Adipose tissue (tissue), 3 donors: ENCODE measurements around the gene SLC35C1. TPM values are rescaled to one million over a fixed set of nuclear protein-coding genes. Genes with fewer than 3 reads are reported as not detected.

Experiments
- H3K27ac ChIP-seq: one replicate; pipeline ENCODE4 v1.5.1; 2013; ENCODE audit warnings: low read depth, low read length
- WGBS, 3 donors: extraction: QIAGEN DNeasy Blood & Tissue Kit; methylation state at CpG; one replicate each; pipeline ENCODE4 v1.1.7; 2013; 5-methylcytosine and 5-hydroxymethylcytosine counted together
- polyA plus RNA-seq, 3 donors: library from polyadenylated mRNA; stranded (reverse); fragments of 200-250 nt; gene quantifications; one replicate each; pipeline ENCODE4 v1.2.3, GENCODE V29; 2013
- donor health status: healthy with polysubstance abuse.
- donor health status: Bipolar disorder and iron deficiency.
- donor health status: healthy.

The SLC35C1 gene
- polyA plus RNA-seq, 3 donors, result 10.4 to 52.0 (median 15.4) TPM

- no peak overlapping the region for H3K27ac ChIP-seq
- WGBS, 3 donors, result 58 to 85% (median 83%) methylated on average over 9 of the region's 9 CpGs
Observed at GRCh38 chr11:45777127-45777969, 27.6 kb upstream of the SLC35C1 start.

GRCh38 chr11:45778341-45778740 lies 26.6 kb upstream of the SLC35C1 start:
- WGBS, 3 donors, result 85 to 97% (median 94%) methylated on average over 6 of the region's 6 CpGs
- no peak overlapping the region for H3K27ac ChIP-seq

GRCh38 chr11:45779602-45780001 lies 25.3 kb upstream of the SLC35C1 start:
- no peak overlapping the region for H3K27ac ChIP-seq
- 66 to 86% (median 75%) methylated on average over 5 of the region's 5 CpGs for WGBS, 3 donors

GRCh38 chr11:45786272-45786671 lies 18.7 kb upstream of the SLC35C1 start:
- 73 to 77% (median 75%) methylated on average over 2 of the region's 2 CpGs for WGBS, 3 donors
- H3K27ac ChIP-seq, result no peak overlapping the region

GRCh38 chr11:45788887-45789286 lies 16.1 kb upstream of the SLC35C1 start:
- H3K27ac ChIP-seq, result no peak overlapping the region
- WGBS, 3 donors, result 76 to 88% (median 80%) methylated on average over 3 of the region's 3 CpGs

- 76 to 95% (median 79%) methylated on average over 1 of the region's 1 CpG for WGBS, 3 donors
- no peak overlapping the region for H3K27ac ChIP-seq
Observed at GRCh38 chr11:45791524-45791923, 13.4 kb upstream of the SLC35C1 start.

GRCh38 chr11:45794169-45794568 lies 10.8 kb upstream of the SLC35C1 start:
- WGBS, 3 donors, result 24 to 57% (median 45%) methylated on average over 3 of the region's 3 CpGs
- no peak overlapping the region for H3K27ac ChIP-seq

- WGBS, 3 donors, result 86 to 93% (median 86%) methylated on average over 5 of the region's 5 CpGs
Observed at GRCh38 chr11:45795379-45795778, 9.6 kb upstream of the SLC35C1 start.

GRCh38 chr11:45796461-45796861 lies 8.5 kb upstream of the SLC35C1 start:
- H3K27ac ChIP-seq, result no peak overlapping the region
- 66 to 86% (median 85%) methylated on average over 8 of the region's 8 CpGs for WGBS, 3 donors

More at GRCh38 chr11:45795379-45795778, 9.6 kb upstream of the SLC35C1 start:
- no peak overlapping the region for H3K27ac ChIP-seq

- no peak overlapping the region for H3K27ac ChIP-seq
- WGBS, 3 donors, result 75 to 89% (median 88%) methylated on average over 10 of the region's 10 CpGs
Observed at GRCh38 chr11:45798793-45799441, 6.0 kb upstream of the SLC35C1 start.

- WGBS, 3 donors, result 96 to 98% (median 97%) methylated on average over 3 of the region's 3 CpGs
- no peak overlapping the region for H3K27ac ChIP-seq
Observed at GRCh38 chr11:45799562-45799961, 5.4 kb upstream of the SLC35C1 start.

- H3K27ac ChIP-seq, result no peak overlapping the region
- 91 to 93% (median 92%) methylated on average over 2 of the region's 2 CpGs for WGBS, 3 donors
Observed at GRCh38 chr11:45800261-45800660, 4.7 kb upstream of the SLC35C1 start.

GRCh38 chr11:45801723-45802315 lies 3.1 kb upstream of the SLC35C1 start:
- no peak overlapping the region for H3K27ac ChIP-seq
- WGBS, 3 donors, result 54 to 68% (median 61%) methylated on average over 2 of the region's 2 CpGs

GRCh38 chr11:45802531-45803317 lies 2.2 kb upstream of the SLC35C1 start:
- 95 to 98% (median 96%) methylated on average over 10 of the region's 10 CpGs for WGBS, 3 donors
- H3K27ac ChIP-seq, result no peak overlapping the region

- H3K27ac ChIP-seq, result peak overlapping the region; percentile 51
- WGBS, 3 donors, result 1 to 2% (median 1%) methylated on average over 60 to 70 of the region's 70 CpGs
Observed at GRCh38 chr11:45803971-45804760, 783 bp upstream of the SLC35C1 start.

- 21 to 25% (median 24%) methylated on average over 23 to 28 of the region's 29 CpGs for WGBS, 3 donors
Observed at GRCh38 chr11:45805305-45806071, 539 bp downstream of the SLC35C1 start.

More at GRCh38 chr11:45805305-45806071, 539 bp downstream of the SLC35C1 start:
- H3K27ac ChIP-seq, result no peak overlapping the region
